Left lobe of liver (tissue), 2 donors: Measurements from ENCODE around the gene KCNAB2. TPM values are rescaled to one million over a fixed set of nuclear protein-coding genes. Genes with fewer than 3 reads are reported as not detected.

Experiments
- ATAC-seq: fragments of 200-7000 bp; cut with Tn5 transposase; one replicate; pipeline ENCODE4 v1.9.1; 2020; ENCODE audit warnings: mild to moderate bottlenecking, moderate library complexity
- DNase-seq: peaks from one replicate; pipeline ENCODE4 v3.0.0-alpha.2; 2020; ENCODE audit warnings: low spot score
- total RNA-seq: library from RNA; stranded (reverse); gene quantifications from one replicate; pipeline ENCODE4 v1.2.1, GENCODE V29; 2021
- donor health status: DM: no; HTN: no; CAD: no; lungs with moderate emphysema.
- donor health status: DM: no; HTN: yes; CAD: no.

The KCNAB2 gene
- total RNA-seq, 1 donor from 2014 or later = 6.9 TPM

DNA sequence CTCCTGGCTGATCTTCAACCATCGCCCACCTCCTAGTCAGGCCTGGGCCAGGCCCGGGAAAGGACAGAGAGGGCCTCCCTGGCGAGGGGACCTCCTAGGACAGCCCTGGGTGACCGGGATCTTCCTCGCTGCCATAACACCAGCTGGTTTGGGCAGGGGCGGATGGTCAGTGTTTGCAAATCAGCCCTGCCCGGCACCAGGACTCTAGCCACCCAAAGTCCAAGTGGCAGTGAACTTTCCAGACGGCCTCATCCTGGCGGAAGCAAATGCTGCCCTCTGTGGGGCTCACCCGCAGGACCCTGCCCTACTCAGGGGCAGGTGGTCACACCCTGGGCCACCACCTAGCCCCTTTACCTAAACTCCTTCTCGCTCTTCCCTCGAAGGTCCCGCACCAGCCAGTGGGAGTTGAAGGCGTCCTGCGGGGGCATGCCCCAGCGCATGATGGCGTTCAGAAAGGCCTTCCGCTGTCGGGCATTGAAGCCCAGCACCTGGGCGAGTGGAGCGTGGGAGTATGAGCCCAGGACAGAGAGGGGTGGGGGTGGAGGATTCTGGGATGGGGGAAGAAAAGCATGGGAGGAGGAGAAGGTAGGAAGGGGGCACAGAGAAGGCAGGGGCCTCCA, 79.2 kb downstream of the KCNAB2 start:
- DNase-seq = no peak
- no peak for ATAC-seq

DNA sequence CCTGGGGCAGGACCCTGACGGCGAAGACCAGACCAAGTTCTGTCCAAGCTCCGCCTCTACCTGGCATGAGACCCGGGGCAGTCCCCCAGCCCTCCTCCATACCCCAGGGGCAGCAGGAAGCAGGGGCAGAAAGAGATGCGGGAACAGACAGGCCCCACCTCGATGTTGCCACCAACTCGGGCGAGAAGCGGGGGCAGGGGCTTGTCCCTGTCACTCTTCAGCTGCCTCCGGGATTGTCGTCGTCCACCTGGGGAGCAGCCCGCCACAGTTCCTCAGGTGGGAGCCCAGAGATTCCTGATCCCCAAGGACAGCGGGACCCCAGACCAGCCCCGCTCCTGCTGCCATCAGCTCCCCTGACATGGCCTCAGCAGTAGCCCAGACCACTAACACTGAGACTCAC, 79.7 kb downstream of the KCNAB2 start:
- ATAC-seq (no peak), DNase-seq (no peak)

DNA sequence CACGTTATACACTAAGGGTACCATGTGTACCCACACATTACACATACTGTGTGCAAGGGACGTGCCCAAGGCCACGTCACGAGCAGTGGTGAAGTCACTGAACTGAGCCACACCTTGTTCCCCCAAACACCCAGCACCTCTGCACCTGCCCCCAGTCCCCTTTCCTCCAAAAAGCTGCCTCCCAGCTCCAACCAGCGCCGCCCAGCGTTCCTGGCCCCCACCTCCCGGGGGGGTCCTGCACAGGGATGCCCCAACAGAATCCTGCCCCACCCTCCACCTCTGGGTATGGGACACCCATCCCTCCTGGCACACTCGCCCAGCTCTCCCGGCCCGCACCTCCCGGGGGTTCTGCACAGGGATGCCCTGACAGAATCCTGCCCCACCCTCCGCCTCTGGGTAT, 80.3 kb downstream of the KCNAB2 start:
- DNase-seq (no peak), ATAC-seq (no peak)

DNA sequence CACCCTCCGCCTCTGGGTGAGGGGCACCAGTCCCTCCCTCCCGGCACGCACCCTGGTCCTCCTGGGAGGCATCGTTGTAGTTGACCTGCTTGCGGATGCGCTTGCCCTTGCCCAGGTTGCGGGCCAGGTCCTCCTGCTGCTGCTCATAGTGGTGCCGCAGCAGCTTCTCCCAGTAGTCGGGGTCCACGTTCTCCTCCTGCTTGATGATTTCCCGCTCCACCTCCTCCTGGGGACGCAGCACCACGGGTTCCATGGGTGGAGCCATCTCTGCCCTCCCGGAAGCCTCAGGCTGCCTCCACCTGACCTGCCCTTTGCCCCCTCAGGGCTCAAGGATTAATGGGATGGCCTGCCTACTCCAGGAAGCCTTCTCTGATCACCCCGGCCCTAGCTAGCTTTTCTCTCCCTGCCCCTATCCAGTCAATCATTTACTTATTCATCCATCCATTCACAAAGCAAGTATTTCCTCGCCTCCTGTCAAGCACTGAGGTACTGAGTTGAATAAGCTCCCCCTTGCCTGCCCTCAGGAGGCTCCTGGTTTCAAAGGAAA, 80.9 kb downstream of the KCNAB2 start:
- ATAC-seq = no peak
- no peak for DNase-seq

DNA sequence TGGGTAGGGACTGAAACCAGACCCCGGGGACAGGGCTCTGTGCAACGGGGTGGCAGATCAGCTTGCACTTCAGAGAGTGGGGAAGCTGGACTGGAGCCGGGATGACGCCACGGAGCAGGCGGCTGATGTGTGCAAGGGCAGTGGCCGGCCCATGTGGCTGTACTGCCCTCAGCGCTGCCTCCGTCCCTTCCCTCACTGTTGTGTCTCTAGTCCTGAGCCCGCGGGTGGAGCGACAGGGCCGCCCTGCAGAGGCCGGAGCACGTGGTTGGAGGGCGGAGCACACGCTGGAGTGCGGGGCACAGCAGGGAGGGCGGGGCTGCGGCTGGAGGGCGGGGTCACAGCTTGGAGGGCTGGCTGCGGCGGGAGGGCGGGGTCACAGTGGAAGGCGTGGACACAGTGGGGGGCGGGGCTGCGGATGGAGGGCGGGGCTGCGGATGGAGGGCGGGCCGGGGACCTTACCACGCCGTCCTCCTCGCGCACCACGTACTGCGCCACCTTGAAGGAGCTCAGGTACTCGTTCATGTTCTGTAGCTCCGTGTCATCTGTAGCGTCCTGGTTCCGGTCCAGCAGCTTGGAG, 82.0 kb downstream of the KCNAB2 start:
- DNase-seq = no peak
- ATAC-seq = peak; percentile 75

DNA sequence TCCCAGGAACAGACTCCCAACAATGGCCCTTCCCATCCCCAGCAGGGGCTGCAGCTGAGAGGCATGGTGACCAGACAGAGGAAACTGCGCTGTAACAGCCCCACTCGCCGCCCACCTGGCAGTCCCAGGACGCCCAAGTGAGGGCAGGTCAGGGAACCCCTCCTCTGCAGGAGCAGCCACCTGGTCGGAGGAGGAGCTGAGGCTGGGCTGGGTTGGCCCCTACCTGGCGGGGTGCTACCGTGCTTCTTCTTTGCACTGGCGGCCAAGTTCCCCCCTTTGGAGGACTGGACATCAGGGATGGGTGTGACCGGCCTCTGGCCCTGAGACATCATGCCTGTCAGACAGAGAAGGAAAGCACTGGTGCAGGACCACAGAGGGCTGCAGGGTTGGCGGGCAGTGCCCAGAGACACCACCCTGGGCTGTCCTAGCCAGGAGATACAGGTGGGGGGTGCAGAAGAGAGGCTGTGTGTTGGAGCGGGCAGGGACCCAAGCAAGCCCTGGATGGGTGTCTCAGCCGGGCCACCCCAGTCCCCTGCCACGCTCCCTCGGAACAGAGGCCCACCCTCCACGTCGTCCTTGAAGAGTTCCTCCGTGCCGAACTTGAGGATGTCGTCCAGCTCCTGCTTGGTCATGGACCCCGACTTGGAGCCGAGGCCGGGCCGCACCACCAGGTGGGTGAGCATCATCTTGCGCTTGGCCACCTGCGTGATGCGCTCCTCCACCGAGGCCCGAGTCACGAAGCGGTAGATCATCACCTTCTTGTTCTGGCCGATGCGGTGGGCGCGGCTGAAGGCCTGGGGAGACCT, 82.8 kb downstream of the KCNAB2 start:
- ATAC-seq (no peak), DNase-seq (no peak)

DNA sequence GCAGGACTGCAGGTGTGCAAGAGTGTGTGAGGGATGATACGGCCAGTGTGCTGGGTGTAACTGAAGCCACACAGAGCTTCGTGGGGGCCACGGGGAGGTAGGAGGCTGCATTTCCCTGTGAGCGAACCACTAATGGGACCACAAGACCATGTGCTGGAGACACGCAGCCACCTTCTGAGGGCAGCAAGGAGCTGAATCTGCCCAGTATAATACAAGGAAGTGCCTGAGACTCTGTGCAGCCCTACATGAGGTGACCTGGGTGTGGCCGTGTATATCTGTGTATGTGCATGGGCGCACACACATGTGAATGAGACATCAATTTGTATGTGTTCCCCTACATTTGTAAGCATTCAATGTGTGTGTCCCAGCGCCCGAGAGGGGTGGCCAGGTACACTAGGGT, 83.6 kb downstream of the KCNAB2 start:
- ATAC-seq = no peak
- DNase-seq = no peak

DNA sequence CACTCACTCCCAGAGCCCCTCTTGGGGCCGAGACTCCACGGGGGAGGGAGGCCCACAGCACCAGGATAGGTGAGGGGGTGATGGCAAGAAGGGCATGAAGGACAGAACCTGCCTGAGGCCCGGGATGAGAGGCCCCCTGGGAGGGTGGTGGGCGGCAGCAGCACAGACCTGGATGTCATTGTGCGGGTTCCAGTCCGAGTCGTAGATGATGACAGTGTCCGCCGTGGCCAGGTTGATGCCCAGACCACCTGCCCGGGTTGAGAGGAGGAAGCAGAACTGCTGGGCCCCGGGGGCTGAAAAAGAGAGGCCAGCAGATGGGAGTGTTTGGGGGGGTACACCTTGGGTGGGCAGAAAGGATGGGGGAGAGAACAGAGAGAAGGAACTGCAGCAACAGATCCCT, 84.3 kb downstream of the KCNAB2 start:
- DNase-seq = no peak
- ATAC-seq = no peak

DNA sequence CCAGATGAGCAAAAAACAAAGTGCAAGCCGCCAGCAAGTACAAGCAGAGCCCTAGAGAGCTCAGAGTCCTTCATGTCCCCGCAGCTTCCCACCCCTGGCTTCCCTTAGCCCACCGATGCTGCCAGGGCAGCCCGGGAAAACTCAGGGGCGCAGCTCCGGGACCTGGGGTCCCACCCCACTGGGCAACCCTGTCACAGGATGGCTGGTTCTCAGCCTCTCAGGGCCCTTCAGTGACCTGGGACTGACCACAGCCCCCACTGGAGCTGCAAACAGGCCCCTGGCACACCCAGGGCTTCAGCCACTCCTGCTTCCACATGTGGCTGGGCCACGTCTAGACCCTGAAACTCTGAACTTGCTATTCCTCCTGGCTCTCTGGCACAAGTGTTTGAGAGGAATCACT, 84.9 kb downstream of the KCNAB2 start:
- no peak for ATAC-seq
- no peak for DNase-seq

DNA sequence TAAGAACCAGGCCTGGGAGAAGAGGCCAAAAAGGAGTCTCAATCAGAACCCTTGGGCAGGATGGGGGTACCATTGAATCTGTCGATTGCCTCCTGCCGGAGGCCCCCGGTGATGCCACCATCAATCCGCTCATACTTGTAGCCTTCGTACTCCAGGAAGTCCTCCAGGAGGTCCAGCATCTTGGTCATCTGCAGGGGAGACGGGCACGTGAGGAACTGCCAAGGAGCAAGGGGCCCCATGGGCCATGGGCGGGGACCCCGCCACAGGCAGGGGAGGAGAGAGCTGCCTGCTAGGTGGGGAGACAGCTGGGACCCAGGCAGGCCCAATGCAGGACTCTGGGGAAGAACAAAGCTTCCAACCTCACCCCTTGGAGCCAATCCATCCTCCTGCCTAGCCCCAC, 85.9 kb downstream of the KCNAB2 start:
- ATAC-seq = no peak
- DNase-seq = no peak

DNA sequence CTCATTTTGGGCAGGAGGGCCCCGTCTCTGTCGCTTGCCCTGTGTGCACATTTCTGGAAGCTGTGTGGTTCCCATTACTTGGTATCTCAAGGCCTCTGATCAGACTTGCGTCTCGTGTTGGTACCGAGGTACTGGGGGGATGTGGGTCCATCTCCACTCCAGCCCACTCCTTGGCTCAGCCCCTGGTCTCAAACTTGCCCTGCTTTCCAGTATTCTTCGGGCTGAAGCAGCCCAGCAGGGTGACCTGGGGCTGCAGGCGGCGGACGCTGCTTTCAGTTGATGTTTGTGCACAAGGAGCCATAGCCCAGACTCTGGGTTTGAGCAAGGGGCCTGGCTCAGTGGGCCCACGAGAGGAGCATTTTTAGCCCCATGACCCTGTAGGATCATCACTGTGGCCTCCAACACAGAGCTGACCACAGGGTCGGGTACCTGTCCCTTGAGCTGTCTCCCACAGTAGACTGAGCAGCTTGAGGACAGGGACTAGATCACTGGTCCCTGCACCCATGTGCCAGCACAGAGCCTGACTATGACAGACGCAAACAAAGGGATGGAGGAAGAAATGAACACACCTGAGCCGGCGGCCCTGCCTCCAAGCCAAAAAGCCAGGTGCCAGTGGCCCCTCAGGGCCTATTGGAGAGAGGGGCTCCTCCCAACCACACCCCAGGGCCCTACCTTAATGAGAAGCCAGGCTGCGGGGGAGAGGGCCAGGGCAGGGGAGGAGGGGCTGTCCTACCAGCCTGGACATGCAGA, 87.6 kb downstream of the KCNAB2 start:
- ATAC-seq (no peak), DNase-seq (no peak)

DNA sequence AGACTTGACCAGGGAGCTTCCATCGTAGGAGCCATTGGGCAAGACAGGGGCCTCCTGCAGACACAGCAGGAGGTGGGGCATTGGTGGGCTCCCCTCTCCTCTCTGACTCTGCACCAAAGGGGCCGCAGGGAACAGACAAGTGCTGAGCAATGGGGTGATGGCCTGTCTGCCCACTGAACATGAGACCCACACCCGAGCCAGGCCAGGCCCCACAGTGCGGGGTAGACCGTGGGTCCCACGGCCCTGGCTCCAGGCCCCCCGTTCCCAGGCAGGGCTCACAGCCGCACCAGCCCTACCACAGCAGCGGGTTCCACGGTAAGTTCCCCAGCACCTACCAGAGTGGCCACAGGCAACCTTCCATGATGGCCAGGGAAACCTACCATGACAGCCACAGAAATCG, 88.5 kb downstream of the KCNAB2 start:
- ATAC-seq (no peak), DNase-seq (no peak)

DNA sequence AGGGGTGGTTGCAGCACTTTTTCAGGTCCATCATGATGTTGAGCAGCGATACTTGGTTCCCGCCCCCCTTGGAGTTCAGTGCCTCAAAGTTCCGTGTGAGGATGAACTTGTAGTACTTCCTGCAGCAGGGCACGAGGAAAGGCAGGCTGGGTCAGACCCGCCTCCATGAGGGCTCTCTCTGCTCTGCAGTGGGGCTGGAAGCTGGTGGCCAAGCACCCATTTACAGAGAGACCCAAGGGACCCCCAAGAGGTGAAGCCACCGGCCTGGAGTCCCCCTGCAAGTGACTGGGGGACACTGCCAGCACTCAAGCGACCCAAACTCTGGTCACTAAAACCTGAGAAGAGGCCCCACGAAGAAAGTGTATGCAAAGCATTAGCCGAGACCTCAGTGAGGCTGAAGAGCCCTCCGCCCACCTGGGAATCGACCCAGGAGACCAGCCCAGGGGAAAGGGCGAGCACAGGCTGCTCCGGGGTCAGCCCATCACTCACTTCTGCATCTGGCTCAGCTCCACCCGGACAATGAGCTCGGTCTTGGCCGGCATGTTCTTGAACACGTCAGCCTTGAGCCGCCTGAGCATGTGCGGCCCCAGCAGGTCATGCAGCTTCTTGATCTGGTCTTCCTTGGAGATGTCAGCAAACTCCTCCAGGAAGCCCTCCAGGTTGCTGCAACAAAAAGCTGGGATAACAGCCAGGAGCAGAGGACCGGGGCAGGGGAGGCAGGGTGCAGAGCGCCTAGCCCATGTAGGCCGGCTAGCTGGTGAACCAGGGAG, 89.2 kb downstream of the KCNAB2 start:
- ATAC-seq = no peak
- DNase-seq = no peak

DNA sequence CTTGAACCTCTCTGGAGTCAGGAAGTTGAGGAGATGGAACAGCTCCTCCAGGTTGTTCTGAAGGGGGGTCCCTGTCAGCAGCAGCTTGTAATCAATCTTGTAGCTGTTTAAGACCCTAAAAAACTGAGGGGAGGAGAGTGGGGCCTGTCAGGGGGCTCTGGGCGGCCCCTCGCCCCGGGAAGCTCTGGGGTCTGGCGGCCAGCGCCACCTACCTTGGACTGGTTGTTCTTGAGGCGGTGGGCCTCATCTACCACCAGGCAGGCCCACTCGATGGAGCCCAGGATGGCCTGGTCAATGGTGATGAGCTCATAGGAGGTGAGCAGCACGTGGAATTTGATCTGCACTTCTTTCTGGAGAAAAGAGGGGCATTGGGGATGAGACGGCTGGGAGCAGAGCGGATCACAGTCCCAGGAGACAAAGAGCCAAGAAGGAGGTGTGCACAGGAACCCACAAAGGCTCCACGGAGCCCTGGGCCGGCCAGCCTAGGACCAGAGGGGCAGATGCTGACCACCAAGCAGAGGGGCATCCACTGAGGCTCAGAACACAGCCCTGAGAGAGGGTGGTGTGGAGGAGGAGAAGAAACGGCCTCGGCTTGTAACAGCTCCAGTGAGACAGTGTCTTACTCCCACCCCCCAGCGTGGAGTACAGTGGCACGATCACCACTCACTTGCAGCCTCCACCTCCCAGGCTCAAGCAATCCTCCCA, 91.0 kb downstream of the KCNAB2 start:
- no peak for ATAC-seq
- DNase-seq = no peak

DNA sequence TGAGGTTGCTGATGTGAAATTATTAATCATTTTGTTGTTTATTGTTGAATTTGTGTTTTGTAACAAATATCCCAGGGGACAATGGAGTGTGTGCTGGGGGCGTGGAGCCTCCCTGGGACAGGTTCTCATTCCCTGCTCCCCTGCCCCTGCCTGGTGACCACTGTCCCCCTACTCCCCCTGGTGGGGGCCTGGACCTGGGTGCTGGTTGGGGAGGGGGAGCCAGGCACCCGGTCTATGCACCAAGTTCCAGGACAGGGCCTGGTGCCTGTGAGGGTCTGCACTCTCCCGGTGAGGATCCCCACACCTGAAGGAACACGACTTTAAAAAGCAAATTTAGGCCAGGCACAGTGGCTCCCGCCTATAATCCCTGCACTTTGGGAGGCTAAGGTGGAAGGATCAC, 92.1 kb downstream of the KCNAB2 start:
- ATAC-seq = no peak
- no peak for DNase-seq

DNA sequence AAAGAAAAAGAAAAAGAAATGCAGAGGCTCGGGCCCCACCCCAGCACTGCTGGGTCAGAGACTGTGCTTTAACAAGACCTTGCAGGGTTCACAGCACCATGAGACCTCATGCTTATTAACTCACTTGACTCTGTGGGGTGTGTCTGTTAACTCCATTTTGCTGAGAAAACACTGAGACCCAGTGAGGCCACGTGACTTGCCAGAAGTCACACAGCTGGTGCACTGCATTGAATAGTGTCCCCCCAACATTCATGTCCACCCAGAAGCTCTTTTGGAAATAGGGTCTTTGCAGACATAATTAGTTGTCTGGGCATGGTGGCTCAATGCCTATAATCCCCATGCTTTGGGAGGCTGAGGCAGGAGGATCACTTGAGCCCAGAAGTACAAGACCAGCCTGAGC, 94.7 kb downstream of the KCNAB2 start:
- ATAC-seq = no peak
- DNase-seq = no peak

DNA sequence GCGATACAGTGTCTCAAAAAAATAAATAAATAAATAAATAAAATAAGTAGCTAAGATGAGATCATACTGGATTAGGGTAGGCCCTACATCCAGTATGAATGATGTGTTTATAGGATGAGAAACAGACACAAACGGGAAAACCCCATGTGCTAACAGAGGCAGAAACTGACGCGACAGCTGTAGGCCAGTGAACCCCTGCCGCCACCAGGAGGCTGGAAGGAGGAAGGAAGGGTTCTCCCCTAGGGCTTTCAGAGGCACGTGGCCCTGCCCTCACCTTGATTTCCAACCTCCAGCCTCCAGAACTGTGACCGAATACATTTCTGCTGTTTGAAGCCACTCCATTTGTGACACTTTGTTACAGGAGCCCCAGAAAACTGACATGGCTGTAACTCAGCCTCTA, 95.9 kb downstream of the KCNAB2 start:
- ATAC-seq (no peak), DNase-seq (no peak)

DNA sequence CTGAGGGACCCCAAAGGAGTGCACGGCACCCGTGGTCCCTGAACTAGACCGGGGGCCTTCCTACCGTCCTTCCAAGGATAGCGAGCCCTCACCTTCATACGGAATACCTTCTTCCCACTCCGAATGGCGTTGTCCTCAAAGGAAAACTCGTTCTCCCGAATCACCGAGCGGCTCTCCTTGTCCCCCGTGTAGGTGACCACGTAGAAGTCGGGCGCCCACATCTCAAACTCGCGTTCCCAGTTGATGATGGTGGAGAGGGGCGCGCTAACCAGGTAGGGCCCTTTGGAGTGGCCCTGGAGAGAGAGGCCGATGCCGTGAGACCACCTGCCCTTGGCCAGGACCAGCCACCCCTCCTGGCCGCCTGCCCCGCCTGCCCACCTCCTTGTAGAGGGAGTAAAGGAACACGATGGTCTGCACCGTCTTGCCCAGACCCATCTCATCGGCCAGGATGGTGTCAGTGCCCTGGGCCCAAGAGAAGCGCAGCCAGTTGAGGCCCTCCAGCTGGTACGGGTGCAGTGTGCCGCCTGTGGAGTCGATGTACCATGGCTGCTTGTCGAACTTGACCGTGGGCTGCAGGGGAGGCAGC, 96.4 kb downstream of the KCNAB2 start:
- ATAC-seq (no peak), DNase-seq (no peak)

DNA sequence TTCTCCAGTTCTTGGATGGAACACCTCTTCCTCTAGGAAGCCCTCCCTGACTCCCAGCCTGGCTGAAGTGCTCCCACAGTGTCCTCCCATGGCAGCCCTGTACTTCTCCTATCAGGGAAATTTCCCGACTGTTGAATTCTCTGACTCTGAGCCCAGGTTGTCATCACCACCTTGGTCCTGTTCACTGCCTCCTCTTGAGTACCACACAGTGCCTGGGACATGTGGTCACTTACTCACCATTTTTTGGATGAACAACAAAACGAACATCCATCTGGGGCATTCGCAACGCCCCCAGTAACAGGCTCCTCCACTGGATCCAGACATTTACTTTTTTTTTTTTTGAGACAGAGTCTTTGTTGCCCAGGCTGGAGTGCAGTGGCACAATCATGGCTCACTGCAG, 97.0 kb downstream of the KCNAB2 start:
- no peak for DNase-seq

DNA sequence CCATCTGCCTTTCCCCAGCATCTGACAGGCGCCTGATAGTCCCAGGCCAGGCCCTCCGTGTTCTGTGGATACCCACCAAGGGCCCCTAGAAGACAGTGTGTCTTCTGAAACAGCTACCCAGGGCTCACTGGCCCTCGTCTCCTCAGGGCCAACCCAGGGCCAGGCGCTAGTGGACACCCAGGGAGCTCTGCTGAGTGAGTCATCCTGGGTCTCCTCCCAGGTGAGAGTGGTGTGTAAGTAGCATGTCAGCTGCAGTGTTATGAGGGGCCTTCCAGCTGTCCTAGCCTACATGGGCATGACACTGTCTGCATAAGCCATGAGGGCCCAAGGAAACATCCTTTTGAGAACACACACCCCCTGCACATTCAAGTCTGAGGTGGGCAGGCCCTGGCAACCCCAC, 97.7 kb downstream of the KCNAB2 start:
- no peak for DNase-seq
- ATAC-seq = no peak

More for the DNA sequence above, 97.0 kb downstream of the KCNAB2 start:
- no peak for ATAC-seq
